Stimulated activated CD4-positive, alpha-beta T cell treated with anti-CD3 and anti-CD28 coated beads, Interleukin-2, amount 100 ng/mL, for 48 hours (primary cell): ENCODE measurements around the gene ATOSB.

ENCODE experiments used
- DNase-seq, 2 donors: peaks; one replicate each; pipeline ENCODE4 v3.0.0-alpha.2; 2020

ATOSB gene

GRCh38 chr9:35079426-35080341, 36.0 kb downstream of the ATOSB start, which contains the start of gene FANCG:
Gene FANCG, minus strand, starts transcription at chr9:35079942. Its CDS starts 418 bp downstream, at chr9:35079524.
- peak; percentile 74 to 76 for DNase-seq

DNA sequence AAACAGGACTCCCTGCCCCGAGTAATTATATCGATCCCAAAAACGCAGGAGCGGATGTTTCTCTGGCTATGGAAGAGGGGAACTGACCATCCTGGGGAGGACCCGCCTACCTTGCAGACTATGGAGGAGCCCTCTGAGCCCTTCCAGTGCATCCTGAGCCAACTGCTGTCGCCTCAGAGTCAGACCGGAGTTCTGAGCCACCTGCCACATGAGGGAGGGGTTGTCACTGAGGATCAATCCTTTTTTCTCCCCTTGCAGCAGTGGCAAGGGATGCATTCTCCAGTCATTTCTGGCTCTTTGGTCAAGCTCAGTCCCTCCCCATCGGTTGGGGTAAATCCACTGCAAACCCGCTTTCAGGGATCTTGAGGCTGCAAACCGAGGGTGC, 36.6 kb downstream of the ATOSB start:
- DNase-seq, result no peak

DNA sequence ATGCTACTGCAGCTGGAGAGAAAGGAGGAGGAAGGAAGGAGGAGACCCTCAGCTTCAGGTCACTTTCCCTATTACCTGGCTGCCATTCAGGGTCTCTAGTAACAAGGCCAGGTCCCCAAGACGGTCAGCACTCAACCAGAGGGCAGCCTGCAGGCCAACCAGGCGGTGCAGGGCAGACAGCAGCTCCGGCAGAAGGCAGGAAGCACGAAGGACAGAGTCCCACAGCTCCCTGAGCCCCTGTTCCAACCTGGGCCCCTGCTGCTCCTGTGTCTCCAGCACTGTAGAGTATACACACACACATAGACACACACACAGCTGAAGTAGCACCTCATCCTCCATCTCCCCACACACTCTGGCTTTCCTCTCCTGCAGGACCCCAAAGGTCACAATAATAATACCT, 37.6 kb downstream of the ATOSB start:
- no peak for DNase-seq

DNA sequence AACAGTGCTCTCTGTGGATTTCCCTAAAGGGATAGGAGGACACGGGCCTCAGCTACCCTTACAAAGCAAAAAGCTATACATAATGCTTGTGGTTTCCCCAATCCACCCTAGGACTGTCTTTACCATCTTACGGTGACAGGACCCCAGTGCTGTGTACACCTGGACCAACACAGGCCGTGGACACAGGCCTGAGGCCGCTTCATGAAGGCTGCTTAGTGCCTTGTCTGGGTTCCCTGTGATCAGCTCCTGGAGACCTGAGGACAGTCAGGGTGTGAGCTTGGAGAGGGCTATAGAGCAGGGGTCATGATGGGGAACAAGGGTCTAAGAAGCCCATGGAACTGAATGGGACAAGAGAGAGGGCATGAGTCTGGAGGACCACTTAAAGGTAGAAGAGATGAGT, 38.8 kb downstream of the ATOSB start:
- DNase-seq, result no peak

GRCh38 chr9:35075358-35075757, 40.3 kb downstream of the ATOSB start:
- no peak for DNase-seq

DNA sequence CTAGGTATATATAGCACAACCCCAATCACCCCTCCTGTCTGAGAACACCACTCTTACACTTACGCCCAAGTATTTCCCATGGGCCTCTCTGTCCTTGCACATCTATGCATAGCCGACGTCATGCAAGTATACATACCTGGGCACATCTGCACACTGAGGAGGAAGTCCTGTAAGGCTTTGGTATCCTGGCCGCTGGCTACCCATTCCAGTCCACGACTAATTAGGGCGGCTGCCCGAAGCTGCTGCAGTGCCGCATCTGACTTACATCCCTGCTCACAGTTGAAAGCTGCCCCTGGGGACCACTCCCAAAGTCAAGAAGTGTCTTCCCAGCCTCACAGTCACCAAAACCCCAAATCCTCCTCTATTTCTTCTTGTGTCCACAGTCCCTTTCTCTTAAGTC, 40.9 kb downstream of the ATOSB start:
- no peak for DNase-seq

GRCh38 chr9:35074141-35074540, 41.5 kb downstream of the ATOSB start:
- no peak for DNase-seq

DNA sequence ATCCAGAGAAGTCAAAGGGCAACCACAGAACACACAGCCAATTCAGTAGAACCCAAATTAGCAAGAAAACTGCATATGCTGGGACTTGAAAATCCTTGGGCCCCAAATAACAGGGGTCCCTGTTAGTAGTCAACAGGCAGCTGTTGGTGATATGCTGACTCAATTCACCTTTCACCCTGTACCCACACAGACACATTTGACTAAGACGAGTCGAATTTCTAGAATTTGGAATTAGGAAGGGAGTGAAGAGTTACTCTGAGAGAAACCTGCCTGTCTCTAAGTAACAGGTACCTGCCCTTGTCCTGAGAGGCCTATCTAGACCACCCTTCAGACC, 42.4 kb downstream of the ATOSB start:
- no peak for DNase-seq

DNA sequence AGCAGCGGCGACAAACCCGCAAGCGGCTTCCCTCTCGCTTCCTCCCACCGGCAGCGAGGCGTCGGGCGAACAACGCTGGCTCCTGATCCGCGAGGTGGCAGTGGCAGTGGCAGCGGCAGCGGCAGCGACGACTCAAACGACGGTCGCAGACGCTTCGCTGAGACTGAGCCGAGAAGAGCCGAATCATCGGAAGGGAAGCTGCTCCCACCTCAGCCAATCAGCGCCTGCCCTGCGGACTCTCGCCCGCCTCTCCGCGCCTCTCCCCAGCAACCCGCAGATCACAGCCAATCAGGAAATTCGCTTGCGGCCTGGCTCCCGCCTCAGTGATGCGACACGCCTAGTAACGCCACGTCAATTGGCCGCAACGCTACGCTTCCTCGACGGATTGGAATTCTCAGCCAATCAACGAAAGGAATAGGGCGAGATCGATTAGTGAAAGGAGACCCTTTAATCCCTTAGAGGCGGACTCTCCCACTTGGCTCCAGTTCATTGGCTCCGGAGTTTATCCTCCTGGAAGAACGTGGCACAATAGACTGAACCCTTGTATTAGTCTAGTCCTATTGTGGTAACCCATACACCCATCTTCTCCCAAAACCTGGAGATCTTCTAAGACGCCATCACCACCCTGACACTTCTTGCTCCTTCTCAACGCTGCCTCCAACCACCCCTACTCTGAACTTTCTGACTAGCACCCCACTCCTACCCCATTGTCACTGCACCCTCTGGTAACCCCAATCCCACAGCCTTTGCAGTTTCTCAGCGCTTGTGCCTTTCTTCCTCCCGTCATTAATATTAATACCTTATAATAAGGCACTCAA, 43.0 kb downstream of the ATOSB start, which contains the start of gene VCP:
Gene VCP, minus strand, starts transcription at position 165 of the 818 bp plus-strand sequence. CDS start 272 bp downstream, outside the sequence.
- DNase-seq, result peak; percentile 91 to 92

DNA sequence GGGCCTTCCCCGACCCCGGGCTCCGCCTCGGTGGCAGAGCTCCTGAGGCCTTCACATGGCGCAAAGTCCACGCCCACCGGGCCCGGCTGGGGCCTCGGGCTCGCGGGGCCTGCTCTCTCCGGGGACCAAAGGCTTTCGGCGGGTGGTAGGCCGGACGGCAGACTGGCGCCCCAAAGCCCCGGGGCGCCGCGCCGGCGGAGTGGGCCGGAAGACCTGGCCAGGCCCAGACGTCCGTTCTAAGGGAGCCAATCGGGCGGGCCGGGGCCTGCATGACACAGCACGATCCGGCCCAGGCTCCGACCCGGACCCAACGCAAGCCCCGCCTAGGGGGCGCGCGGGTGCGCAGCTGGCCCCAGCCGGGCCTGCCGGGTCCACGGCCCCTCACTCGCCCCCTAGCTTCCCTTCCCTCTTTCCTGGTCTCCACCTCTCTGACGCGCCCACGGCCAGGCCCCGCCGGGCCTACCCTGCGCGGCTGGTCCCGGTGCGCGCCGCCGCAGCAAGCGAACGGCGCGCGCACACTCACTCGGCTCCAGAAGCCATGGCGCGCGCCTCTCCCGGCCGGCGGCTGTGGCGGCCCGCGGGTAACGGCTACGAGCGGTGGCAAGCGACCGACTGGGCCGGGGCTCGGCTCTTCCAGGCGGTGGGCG, 43.7 kb downstream of the ATOSB start:
- DNase-seq, result peak; percentile 56 to 61

- DNase-seq, result no peak
These were observed 44.5 kb downstream of the ATOSB start for GRCh38 chr9:35070823-35071813.

GRCh38 chr9:35069020-35069419, 46.6 kb downstream of the ATOSB start:
- no peak for DNase-seq

- DNase-seq, result no peak
These were observed 48.6 kb downstream of the ATOSB start for GRCh38 chr9:35067056-35067455.

GRCh38 chr9:35060548-35061207, 55.0 kb downstream of the ATOSB start:
- DNase-seq, result no peak

- DNase-seq, result no peak
These were observed 56.2 kb downstream of the ATOSB start for GRCh38 chr9:35059438-35059837.

GRCh38 chr9:35057271-35057620, 58.4 kb downstream of the ATOSB start:
- DNase-seq, result no peak

- no peak for DNase-seq
These were observed 58.9 kb downstream of the ATOSB start for GRCh38 chr9:35056571-35057270.

GRCh38 chr9:35054871-35055644, 60.6 kb downstream of the ATOSB start:
- no peak for DNase-seq

- no peak for DNase-seq
These were observed 61.4 kb downstream of the ATOSB start for GRCh38 chr9:35054185-35054835.
